GM21717 (cell line): ENCODE results near the gene STON2.

ENCODE experiments used
- ATAC-seq: cut with Tn5 transposase; IDR thresholded peaks from one replicate; pipeline ENCODE4 v1.9.1; 2021; ENCODE audit warnings: mild to moderate bottlenecking, moderate library complexity; ENCODE audit not compliant: unreplicated experiment

The STON2 gene

DNA sequence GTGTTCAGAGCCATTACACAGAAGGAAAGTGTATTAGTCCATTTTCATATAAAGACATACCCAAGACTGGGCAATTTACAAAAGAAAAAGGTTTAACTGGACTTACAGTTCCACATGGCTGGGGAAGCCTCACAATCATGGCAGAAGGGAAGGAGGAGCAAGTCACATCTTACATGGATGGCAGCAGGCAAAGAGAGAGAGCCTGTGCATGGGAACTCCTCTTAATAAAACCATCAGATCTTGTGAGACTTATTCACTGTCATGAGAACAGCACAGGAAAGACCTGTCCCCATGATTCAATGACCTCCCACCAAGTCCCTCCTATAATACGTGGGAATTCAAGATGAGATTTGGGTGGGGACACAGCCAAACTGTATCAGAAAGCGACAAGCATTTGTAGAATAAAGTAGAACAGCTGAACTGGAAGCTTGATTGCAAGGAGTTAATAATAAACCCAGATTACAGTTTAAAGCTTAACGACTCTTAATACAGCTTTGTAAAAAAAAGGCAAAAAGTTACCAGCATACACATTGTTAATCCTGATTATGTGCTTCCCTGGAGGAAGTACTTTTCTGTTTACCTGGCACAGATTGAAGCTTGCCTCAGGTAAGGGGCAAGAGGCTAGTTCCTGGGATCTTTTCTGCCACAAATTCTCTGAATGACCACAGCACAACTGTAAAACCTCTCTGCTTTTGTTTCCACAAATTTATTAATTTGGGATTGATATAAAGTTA, 18.1 kb upstream of the STON2 start:
- no peak for ATAC-seq

DNA sequence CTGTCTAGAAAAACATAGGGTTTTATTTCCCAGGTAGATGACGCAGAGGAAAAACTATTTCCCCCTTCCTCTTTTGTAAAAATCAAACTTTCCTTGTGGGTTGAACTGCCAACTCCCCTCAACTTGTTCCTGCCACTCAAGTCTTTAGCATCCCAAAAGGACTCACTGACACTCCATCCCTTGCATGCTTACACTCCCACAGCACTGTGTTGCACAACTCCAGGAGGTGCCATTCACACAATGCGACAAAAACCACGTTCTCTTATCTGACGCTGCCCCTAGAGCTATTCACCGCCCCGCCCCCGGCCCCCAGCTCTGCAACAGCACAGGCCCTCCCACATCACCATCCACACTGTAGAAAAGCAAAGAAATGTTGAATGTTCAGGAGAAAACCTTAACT, 16.9 kb upstream of the STON2 start:
- ATAC-seq: no peak

DNA sequence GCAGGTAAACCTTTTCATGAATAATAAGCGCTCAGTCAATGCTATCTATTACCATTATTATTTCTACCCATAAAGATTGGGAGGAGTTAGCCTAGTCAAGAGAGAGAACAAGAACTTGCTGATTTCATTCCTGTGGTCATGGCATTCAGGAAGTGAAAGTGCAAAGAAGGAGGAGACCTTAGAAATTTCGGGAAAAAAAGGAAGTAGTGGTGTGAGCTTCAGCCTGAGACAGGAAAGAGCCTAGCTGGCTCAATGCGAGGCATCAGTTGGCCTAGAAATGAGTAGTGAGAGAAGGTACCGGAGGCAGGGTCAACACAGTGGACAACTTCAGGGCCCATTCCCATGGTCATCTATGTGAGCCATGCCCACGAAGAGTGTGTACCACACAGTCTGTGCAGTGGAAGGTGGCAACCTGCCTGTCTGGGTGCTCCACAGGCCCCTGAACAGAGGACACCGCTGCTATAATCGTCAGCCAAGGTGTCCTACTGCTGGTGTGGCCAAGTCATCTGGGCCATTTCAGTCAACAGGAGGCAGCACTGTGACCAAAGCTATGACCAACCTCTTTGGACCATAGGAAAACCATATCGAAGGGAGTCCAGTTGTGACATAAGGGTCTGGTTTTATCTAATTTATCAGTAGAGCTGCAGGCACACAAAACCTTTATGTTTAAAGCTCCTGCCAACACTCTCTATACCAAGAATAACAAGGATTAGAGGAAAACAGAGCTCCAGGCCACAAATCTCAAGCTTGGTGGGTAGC, 16.2 kb upstream of the STON2 start:
- ATAC-seq: no peak

DNA sequence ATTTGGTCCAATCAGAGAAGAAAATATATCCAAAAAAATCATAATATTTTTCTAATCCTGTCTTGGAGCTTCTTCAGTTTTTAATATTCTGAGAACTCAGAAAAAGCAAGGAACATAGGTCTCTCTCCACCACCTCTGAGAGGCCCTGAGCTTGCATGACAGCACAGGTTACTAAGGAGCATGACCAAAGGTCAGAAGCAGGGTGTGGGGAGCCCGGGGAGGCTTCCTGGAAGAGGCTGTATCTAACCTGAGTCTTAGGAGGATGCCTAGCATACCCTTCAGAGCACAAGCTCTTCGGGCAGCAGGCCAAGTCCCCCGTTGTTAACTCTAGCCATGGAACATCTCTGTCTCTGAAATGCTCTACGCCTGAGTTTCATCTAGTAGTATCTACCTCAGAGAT, 15.7 kb upstream of the STON2 start:
- no peak for ATAC-seq

DNA sequence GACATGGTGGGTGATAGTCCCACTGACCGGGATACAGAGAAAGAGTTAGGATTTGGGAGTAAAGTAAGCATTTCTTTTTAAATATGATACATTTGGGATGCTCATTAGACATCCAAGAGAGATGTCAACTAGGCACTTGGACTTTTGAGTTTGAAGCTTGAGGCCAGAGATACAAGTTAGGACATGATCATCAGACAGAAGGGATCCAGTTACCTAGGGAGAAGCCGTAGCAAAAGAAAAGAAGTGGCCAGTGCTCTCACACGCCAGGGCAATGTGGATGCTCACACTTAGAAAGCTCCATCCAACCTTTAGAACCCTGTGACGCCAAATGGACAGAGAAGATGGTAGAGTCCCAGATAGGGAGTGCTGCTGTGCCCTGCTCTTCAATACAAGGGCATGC, 14.0 kb upstream of the STON2 start:
- no peak for ATAC-seq

DNA sequence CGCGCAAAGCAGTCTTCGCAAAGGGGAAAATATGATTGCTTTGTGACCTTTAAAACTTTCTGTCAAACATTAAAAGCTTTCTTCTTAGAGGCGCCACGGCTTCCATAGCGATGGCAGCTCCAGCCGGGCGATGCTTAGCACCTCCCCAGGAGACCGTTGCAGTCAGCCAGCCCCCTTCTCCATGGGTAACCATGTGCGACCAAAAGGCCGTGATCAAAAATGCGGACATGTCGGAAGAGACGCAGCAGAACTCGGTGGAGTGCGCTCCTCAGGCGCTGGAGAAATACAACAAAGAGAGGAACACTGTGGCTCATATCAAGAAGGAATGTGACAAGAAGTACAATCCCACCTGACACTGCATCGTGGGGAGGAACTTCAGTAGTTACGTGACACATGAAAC, 12.7 kb upstream of the STON2 start:
- no peak for ATAC-seq

DNA sequence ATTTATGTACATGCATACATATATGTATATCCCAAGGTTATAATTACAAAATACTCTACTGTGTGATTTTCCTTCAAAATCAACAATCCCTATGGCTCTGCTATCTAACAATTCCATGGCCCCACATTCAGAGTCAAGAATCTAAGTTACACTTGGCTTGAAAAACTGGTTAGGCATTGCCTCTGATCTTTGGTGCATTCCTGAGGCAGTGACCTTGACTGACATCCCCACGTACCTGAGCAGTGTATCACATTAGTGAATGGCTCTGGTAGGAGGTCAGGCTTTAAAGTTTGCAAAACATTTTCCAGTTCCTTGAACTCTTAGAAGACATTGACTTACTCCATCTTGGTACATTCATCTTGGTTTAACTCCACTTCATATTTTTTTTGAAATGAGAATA, 8.5 kb upstream of the STON2 start:
- no peak for ATAC-seq

DNA sequence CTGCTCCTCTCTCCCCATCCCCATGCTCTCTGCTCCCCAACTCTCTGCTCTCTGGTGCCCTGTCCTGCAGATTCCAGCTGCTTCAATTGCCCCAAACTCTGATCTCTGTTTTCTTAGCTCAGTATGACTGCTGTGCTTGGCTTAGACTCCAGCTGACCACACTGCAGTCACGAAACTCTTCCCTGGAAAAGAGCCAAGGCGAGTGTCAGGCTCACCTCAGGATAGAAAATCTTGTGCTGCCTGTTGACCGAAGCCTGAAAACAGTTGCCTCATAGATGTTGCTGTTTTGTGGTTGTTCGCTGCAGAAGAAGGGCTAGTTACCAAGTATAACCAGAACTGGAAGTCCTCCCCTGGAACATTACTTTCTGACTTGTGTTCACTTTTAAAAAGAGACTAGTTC, 6.7 kb upstream of the STON2 start:
- ATAC-seq: no peak

DNA sequence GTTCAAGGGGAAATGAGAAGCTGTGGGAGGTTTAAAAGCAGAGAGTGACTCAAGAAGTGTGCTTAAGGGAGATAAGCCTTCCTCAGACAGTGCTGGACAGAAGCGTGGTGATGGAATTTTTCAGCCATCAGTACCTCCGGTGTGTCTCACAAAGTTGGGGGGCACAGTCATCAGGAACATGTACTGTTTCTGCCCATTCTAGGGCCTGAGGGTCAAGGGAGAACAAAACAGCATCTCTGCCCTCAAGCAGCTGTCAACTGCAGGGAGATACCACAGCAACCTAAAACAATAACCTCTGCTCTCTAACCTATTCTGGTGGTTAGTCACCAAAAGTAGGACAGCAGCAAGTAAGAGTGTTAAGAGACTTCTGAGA, 2.0 kb upstream of the STON2 start:
- ATAC-seq: peak; percentile 42

DNA sequence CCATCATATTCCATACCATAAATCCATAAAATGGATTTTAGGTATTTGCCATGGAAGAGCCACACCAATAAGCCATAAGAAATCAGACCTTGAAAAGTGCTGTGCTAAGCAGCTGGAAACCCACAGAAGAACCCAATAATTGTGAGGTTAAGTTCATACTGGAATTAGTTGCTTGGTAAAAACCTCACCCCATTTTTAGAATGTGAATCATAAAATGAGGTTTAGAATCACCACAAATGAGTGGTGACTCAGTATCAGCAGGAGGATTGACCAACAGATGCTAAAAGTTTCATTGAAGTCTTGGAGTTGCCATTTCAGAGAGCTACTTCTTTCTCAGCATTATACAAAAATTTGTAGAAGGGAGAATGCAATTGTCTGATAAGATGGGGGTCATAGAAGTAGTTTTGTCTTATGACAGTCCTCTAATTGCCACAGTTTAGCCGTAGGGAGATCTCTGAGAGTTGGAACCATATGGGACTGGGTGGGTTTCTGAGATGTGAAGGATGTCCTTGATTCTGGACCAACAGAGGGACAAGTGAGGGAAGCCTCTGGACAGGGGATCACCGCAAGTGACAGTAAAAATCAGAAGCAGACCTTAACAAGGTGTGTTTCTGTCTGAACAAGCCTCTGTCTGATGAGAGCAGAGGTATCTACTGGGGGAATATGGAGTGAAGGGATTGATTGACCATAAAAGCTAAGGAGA, 1.4 kb upstream of the STON2 start:
- ATAC-seq: peak; percentile 48

DNA sequence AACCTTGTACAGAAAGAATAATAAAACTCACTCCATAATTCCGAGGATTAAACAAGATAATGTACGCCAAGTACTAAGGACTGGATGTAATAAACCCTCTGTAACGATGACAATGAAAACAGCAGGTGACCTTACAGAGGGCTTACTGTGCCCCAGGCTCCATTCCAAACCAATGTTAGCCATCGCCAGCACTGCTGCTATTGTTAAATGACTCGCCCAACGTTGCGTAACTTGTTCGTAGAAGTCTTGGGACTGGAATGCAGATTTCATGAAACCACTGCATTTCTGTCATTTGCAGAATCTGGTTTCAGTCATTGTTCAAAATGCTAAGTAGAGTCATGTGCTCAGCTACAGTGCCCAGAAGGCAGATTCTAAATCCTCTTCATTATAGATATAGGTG, 728 bp upstream of the STON2 start:
- no peak for ATAC-seq

DNA sequence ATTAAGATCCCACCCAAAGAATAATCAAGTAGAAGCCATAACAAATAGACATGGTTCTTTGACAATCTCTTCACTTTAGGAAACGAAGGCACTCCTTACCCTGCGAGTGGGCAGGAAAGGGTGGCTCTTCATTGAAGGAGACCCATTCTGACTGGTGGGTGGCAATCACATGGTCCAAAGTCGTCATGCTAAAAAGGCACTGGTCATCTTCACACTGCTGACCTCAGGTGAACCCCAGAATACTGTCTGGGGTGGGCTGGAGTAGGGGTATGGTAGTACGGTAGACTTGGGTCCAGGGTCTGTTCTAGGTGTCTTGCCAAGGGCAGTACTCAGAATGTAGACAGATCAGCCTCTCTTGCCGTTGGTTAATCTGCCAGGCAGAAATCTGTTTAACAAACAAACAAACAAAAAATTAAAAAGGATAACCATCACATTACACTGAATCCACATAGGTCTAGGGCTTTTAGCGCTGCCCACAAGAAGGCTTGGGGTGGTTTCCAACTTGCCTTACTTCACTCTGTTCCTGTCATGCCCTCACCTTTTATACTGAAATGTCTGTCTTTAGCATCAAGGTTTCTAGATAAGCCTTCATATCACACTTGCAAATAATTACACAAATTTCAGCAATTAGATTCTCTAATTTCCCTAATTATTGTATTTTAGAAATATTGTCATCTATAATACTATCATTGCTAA, 1.8 kb downstream of the STON2 start:
- no peak for ATAC-seq

DNA sequence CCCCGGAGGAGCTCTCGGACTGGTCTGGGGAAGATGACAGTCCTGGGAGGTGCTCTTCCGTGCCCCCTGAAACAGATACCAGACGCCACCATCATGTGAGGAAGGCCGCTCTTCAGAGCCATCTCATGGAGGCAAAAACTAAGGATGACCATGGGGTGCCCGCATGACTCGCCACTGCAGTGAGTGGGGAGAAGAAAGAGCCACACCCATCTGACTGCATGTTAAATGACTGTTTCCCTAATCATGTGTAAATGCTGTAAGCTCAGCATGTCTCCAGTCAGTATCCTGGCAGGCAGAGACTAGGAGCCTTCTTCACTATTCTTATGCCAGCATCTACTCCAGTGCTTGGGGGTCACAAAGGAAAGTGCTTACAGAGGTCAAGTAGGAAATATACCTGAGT, 4.0 kb downstream of the STON2 start:
- ATAC-seq: no peak

DNA sequence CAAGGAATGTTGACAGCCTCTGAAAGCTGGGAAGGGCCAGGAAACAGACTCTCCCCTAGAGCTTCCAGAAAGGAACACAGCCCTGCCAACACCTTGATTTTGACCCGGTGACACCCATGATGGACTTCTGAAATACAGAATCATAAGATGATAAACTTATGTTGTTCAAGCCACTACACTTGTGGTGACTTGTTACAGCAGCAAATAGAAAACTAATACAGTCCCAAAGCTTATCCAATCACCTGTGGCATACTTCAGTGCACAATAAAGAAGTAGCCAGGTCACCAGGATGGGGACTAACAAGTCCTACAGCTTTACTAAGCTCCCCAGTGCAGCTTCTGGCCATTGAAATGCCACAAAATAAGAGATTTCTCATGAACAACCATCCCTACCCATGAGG, 5.4 kb downstream of the STON2 start:
- no peak for ATAC-seq

DNA sequence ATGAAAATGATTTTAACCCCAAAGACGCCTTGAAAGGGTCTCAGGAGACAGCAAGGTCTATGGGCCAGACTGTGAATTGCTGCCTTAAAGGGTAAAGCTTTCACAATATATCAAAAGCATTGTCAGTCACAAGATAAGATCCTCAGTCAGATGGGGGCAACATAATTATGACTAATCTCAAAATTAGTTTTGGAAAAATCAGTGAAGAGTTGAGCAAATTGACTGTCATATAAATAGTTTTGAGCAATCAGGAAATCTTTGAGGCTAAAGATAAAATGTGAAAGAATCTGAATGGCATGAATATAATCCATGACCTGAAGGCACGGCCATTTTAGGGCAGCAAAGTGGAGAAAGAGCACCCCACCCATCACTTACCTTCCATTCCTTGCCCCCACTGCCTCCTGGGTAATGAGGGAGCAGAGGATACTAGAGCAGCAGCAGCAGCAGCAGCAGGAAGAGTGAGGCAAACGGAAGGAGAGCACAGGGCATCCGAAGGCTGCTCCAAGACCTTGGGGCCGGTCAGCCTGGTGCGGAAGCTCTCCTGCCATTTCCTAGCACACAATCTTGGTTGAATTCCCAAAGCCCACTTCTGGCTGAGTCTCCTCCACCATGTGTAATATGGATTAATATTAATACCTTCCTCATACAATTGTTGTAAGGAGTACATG, 7.0 kb downstream of the STON2 start:
- ATAC-seq: no peak

DNA sequence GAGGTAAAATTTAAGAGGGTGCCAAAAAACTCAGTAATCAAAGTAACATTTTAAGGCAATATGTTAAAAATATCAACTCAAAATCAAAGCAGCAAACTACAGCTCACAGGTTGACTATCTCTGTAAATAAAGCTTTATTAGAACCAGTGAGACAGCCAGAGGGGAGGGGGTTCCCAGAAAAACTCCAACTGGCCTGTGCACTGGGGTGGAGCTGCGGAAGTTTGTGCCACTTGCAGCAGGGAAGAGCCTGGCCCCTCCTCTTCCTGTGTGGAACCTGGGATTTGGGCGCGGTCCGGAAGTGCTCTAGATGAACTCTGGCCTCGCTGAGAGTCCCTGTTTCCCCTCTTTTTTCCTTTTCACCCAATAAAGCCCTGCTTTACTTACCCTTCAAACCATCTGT, 8.1 kb downstream of the STON2 start:
- no peak for ATAC-seq

DNA sequence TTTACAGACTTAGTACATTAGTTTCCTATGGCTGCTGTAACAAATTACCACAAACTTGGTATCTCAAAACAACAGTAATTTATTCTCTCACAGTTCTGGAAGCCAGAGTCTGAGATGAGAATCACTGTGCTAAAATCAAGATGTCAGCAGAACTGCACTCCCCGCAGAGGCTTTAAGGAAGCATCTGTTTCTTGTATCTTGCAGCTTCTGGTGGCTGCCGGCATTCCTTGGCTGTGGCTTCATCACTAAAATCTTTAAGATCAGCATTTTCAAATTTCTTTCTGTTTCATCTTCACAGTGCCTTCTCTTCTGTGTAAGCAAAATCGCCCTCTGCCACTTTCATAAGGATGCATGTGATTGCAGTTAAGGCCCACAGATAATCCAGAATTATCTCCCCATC, 9.4 kb downstream of the STON2 start:
- no peak for ATAC-seq

DNA sequence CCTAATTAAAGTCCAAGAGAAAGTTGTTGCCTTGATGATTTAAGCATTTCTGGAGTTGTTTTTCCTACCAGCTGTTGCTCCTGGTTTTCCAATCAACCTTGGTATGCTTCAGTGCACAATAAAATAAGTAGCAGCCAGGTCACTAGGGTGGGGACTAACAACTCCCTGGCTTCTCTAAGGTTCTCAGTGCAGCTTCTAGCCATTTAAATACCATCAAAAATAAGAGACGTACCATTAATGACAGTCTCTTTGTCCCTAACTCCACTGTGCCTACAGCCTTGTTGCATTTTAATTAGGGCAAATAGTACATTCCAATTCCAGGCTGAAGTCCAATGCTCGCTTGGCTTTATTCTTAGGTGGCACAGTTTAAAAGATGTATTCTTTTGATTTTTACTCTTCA, 11.8 kb downstream of the STON2 start:
- ATAC-seq: no peak

DNA sequence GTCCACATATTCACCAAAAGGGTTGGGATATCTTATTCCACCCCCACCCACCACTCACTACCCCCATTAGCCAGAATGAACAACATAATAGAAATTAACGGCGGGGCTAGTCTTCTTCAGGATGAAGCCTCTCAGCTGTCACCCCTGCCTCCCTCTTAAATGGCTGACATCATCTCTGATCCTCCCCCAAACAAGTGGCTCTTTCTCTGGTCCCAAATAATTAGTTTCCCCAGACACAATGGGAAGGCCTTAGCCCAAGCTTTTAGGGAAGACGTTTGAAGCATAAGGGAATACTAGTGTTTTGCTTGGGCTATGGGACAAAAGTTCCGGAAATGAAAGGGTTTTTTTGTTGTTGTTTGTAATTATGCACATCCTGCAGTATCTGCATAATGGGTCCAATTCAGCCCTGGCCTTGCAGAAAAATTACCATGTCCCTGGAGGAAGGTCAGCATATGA, 13.8 kb downstream of the STON2 start:
- ATAC-seq: no peak

DNA sequence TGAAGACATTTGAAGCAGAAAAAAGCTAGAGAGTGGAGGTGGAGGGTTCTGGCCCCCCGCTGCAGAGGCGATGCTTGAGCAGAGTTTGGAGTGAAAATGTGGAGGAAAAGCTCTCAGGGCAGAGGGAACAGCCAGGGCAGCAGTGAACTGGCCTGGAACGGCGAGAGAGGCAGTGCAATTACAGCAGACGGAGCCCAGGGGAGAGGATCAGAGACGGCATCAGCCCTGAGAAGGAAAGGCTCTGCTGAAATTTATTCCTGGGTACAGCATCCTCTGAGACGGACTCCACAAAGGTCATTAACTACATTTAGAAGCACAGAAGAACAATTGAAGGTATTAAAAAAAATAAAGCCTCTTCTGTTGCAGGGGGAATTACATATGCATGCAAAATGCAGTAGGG, 14.2 kb downstream of the STON2 start:
- no peak for ATAC-seq

DNA sequence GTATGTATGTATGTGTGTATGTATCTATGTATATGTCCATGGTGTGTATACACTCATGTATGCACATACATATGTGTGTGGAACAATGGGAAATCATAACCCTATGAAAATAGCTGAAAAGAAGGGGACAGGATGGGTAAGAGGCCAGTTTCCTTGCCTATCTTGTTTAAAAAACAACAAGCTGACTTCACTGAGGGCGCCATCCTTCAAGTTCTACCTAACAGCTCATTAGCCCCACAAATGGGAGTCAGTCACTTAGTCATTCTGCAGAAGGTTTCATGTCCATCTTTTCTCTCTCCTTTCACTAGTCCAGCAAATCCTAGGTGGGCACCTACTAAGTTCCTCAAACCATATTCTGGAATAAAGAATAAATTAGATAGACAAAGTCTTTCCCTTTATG, 14.7 kb downstream of the STON2 start:
- no peak for ATAC-seq
